HCT116 (cell line): Measurements from ENCODE around the gene RPL10.

ENCODE experiments used
- CTCF ChIP-seq, 3 experiments: fragments of 200-600 bp in 1 of 3; sonication (generic) in 1 of 3; IDR thresholded peaks in 2 of 3; conservative IDR thresholded peaks in 1 of 3; 2 replicates each; pipeline ENCODE4 v1.5.1; 2012 to 2017; ENCODE audit warnings: low read depth in 2 of 3, low read length in 2 of 3, antibody characterized with exemption in 1 of 3, borderline replicate concordance in 1 of 3, control low read depth in 1 of 3, mild to moderate bottlenecking in 1 of 3, mixed read lengths in 1 of 3, mixed run types in 1 of 3, moderate library complexity in 1 of 3; ENCODE audit not compliant: insufficient read depth in 1 of 3
- EZH2 ChIP-seq: fragments of 200-600 bp; sonication (generic); IDR thresholded peaks from 2 replicates; pipeline ENCODE4 v1.6.1; 2017; ENCODE audit warnings: antibody characterized with exemption, mixed run types
- EZH2phosphoT487 ChIP-seq: fragments of 200-600 bp; IDR thresholded peaks from 2 replicates; pipeline ENCODE4 v1.6.1; 2018; ENCODE audit warnings: antibody characterized with exemption, borderline replicate concordance
- JUND ChIP-seq: IDR thresholded peaks from 2 replicates; pipeline ENCODE4 v1.6.1; 2012
- POLR2A ChIP-seq: IDR thresholded peaks from 2 replicates; pipeline ENCODE4 v1.7.0; 2011; ENCODE audit warnings: borderline replicate concordance; ENCODE audit not compliant: insufficient read depth, insufficient read length; ENCODE audit errors: extremely low read depth
- POLR2AphosphoS5 ChIP-seq: IDR thresholded peaks from 2 replicates; pipeline ENCODE4 v1.6.1; 2011; ENCODE audit warnings: mild to moderate bottlenecking, low read depth, low read length, moderate library complexity
- RAD21 ChIP-seq: IDR thresholded peaks from 2 replicates; pipeline ENCODE4 v1.6.1; 2012; ENCODE audit warnings: low read depth, mild to moderate bottlenecking
- SIN3A ChIP-seq: IDR thresholded peaks from 2 replicates; pipeline ENCODE4 v1.6.1; 2012; ENCODE audit warnings: low read depth
- TCF7L2 ChIP-seq: IDR thresholded peaks from 2 replicates; pipeline ENCODE4 v1.7.0; 2011; ENCODE audit warnings: borderline replicate concordance, inconsistent platforms; ENCODE audit not compliant: insufficient read depth, insufficient read length; ENCODE audit errors: extremely low read depth
- YY1 ChIP-seq: IDR thresholded peaks from 2 replicates; pipeline ENCODE4 v1.6.1; 2011; ENCODE audit warnings: low read length, low read depth, moderate library complexity, mild to moderate bottlenecking; ENCODE audit not compliant: insufficient replicate concordance; ENCODE audit errors: extremely low read depth
- ZNF274 ChIP-seq: fragments of 200-500 bp; sonication (Bioruptor generic); IDR thresholded peaks from 2 replicates; pipeline ENCODE4 v1.6.1; 2014; ENCODE audit warnings: mild to moderate bottlenecking, low read depth, low read length, inconsistent platforms
- TF ChIP-seq, protein P1 (sequence below): IDR thresholded peaks from 2 replicates; pipeline ENCODE4 v1.6.1; 2012; ENCODE audit warnings: low read depth

GRCh38 chrX:154445776-154446175 is 47.6 kb downstream of the RPL10 start:
- no peak for TF ChIP-seq POLR2A
- no peak for TF ChIP-seq EZH2
- no peak for TF ChIP-seq CTCF (IDR thresholded peaks at IDR 0.05 in 2 of 3, conservative IDR thresholded peaks at IDR 0.05 in 1 of 3; ENCODE audit: borderline replicate concordance in 1 of 3, insufficient read depth in 1 of 3, low read depth in 2 of 3, low read length in 2 of 3)
- no peak for TF ChIP-seq EZH2phosphoT487
- TF ChIP-seq, protein P1, sequence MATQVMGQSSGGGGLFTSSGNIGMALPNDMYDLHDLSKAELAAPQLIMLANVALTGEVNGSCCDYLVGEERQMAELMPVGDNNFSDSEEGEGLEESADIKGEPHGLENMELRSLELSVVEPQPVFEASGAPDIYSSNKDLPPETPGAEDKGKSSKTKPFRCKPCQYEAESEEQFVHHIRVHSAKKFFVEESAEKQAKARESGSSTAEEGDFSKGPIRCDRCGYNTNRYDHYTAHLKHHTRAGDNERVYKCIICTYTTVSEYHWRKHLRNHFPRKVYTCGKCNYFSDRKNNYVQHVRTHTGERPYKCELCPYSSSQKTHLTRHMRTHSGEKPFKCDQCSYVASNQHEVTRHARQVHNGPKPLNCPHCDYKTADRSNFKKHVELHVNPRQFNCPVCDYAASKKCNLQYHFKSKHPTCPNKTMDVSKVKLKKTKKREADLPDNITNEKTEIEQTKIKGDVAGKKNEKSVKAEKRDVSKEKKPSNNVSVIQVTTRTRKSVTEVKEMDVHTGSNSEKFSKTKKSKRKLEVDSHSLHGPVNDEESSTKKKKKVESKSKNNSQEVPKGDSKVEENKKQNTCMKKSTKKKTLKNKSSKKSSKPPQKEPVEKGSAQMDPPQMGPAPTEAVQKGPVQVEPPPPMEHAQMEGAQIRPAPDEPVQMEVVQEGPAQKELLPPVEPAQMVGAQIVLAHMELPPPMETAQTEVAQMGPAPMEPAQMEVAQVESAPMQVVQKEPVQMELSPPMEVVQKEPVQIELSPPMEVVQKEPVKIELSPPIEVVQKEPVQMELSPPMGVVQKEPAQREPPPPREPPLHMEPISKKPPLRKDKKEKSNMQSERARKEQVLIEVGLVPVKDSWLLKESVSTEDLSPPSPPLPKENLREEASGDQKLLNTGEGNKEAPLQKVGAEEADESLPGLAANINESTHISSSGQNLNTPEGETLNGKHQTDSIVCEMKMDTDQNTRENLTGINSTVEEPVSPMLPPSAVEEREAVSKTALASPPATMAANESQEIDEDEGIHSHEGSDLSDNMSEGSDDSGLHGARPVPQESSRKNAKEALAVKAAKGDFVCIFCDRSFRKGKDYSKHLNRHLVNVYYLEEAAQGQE: no peak
- TF ChIP-seq RAD21: no peak
- TF ChIP-seq YY1: no peak
- TF ChIP-seq POLR2AphosphoS5: no peak
- TF ChIP-seq TCF7L2: no peak
- TF ChIP-seq ZNF274: no peak
- no peak for TF ChIP-seq SIN3A
- no peak for TF ChIP-seq JUND
